ENCODE measurements around the gene RNASET2. TPM values are rescaled to one million over a fixed set of nuclear protein-coding genes. Genes with fewer than 3 reads are reported as not detected.
A peak's percentile ranks its signal among the peaks of the same experiment; 100 is the strongest.
"Not testable (repeated sequence)": the region's sequence is repeated elsewhere in the genome, so short reads cannot be mapped to it uniquely, and the experiment has no call there.

Gene RNASET2
- total RNA-seq, 4 donors from 2014 or later: 121 to 191 (median 176) TPM

DNA sequence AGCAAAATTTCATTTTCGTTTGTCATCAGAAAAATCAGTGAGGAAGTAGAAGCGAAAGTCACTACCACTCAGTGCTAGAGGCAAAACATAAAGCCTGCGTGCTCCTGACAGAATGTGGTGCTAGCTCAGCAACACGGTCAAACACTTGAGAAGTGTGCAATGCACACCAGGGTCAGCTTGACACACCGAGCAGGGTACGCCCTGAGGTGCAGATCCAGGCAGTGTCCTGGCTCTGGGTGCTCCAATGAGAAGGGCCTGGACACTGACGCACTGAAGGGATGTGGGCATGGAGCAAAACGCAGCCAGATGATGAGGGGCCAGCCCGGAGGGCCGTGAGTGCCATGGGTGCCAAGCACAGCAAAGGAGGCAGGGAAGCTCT, 5.9 kb downstream of the RNASET2 start:
- Histone ChIP-seq H3K4me1 (peaks cover 0 to 45% (median 17%) of the 10 kb centered on the region in 4 donors), H3K9me3 (no peaks in the 10 kb centered on the region), H3K27ac (peak overlapping the region; percentile 74 to 81 (median 80)), H3K4me3 (no peak overlapping the region), H3K27me3 (no peaks in the 10 kb centered on the region), H3K36me3 (peaks cover 0 to 20% (median 3%) of the 10 kb centered on the region in 4 donors)
- in situ Hi-C loops (cut with MboI; ENCODE audit: low pct_ligation_motif_present in 1 of 4, low pct_unique_long_range_greater_than_20kb in 1 of 4, low sequenced_read_pairs in 3 of 4) (no loop called here), intact Hi-C loops (cut with DNase I; ENCODE audit: low total_unique reads) (loop anchor here (10.0 kb wide), 1 partner anchor 166 kb away; no protein-coding TSS in a partner anchor)
- DNase-seq: peak; percentile 38
- TF ChIP-seq, protein P1, sequence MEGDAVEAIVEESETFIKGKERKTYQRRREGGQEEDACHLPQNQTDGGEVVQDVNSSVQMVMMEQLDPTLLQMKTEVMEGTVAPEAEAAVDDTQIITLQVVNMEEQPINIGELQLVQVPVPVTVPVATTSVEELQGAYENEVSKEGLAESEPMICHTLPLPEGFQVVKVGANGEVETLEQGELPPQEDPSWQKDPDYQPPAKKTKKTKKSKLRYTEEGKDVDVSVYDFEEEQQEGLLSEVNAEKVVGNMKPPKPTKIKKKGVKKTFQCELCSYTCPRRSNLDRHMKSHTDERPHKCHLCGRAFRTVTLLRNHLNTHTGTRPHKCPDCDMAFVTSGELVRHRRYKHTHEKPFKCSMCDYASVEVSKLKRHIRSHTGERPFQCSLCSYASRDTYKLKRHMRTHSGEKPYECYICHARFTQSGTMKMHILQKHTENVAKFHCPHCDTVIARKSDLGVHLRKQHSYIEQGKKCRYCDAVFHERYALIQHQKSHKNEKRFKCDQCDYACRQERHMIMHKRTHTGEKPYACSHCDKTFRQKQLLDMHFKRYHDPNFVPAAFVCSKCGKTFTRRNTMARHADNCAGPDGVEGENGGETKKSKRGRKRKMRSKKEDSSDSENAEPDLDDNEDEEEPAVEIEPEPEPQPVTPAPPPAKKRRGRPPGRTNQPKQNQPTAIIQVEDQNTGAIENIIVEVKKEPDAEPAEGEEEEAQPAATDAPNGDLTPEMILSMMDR (IDR thresholded peaks at IDR 0.05): no peak
- TF ChIP-seq POLR2AphosphoS5 (IDR thresholded peaks at IDR 0.05) (peak in 2 of 3 donors; percentile 24 to 25), POLR2A (IDR thresholded peaks at IDR 0.05) (peak; percentile 16)
- WGBS, 2 donors (ENCODE audit: low coverage in 1 of 2): 56 to 71% methylated on average over 2 to 10 of the region's 10 CpGs

DNA sequence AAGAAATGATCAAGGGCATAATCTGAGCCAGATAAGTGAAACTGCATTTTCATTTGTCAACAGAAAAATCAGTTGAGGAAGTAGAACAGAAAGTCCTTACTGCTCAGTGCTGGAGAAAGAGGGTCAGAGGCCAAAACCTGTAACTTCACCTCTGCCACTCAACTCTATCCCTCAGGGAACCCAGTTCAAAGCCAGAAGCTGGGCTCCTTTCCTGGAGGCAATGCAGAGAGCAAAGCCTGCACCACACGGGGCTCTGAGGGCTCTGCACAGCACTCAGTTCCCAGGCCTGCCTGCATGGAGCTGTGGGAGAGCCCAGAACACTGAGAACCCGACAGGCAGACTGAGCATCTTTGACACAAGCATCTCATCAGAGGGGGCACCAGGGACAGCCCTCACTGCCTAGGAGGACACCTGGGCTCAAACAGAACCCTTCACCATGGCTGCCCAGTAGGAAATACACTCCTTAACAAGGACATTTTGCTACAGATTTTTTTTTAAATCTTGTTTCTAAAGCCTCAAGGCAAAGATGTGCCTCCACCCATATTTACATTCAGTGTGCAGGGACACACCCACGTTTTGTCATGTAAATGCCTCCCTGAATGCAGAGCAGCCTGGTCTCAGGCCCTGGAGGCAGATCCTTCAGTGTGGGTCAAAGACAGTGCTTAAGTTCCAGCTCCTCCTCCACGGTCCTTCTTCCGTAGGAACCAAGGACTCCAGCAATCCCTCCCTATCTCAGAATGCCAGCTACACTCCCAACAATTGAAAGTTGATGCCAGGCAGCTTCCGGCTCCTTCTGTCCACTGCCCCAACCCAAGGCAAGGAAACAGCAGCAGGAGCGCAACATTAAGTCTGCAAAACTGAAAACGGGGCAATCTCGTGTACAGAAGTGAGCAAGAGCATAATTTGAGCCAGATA, 6.6 kb downstream of the RNASET2 start:
- H3K4me1 ChIP-seq: peaks cover 0 to 44% (median 16%) of the 10 kb centered on the region in 4 donors

DNA sequence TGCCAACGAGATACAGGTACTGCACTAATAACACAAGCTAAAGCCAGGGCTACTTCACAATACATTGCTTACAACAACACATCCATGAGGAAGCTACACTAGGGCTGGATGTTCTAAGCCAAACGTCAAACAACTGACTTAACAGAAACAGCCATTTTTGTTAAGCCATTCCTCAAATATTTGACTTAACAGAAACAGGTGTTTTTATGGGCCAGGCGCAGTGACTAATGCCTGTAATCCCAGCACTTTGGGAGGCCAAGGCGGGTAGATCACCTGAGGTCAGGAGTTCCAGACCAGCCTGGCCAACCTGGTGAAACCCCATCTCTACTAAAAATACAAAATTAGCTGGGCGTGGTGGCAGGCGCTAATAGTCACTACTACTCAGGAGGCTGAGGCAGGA, 7.6 kb downstream of the RNASET2 start:
- peak overlapping the region in 3 of 4 donors; percentile 80 to 81 (median 80) for H3K27ac ChIP-seq
- in situ Hi-C loops (cut with MboI; ENCODE audit: low pct_ligation_motif_present in 1 of 4, low pct_unique_long_range_greater_than_20kb in 1 of 4, low sequenced_read_pairs in 3 of 4): not testable (repeated sequence)

More for the DNA sequence above, 6.6 kb downstream of the RNASET2 start:
- no peaks in the 10 kb centered on the region for H3K27me3 ChIP-seq
- peak; percentile 28 for DNase-seq
- no peak overlapping the region for H3K4me3 ChIP-seq
- in situ Hi-C loops (cut with MboI; ENCODE audit: low pct_ligation_motif_present in 1 of 4, low pct_unique_long_range_greater_than_20kb in 1 of 4, low sequenced_read_pairs in 3 of 4) (no loop called here), intact Hi-C loops (cut with DNase I; ENCODE audit: low total_unique reads) (loop anchor here (10.0 kb wide), 1 partner anchor 165 kb away; no protein-coding TSS in a partner anchor)
- WGBS, 2 donors (ENCODE audit: low coverage in 1 of 2): 51 to 55% methylated on average over 4 to 9 of the region's 9 CpGs
- peaks cover 0 to 20% (median 3%) of the 10 kb centered on the region in 4 donors for H3K36me3 ChIP-seq
- TF ChIP-seq POLR2AphosphoS5 (IDR thresholded peaks at IDR 0.05) (no peak), POLR2A (IDR thresholded peaks at IDR 0.05) (no peak), EP300 (IDR thresholded peaks at IDR 0.05; ENCODE audit: low read depth) (no peak)
- TF ChIP-seq, protein P1 (IDR thresholded peaks at IDR 0.05): no peak
- no peaks in the 10 kb centered on the region for H3K9me3 ChIP-seq
- H3K27ac ChIP-seq: peak overlapping the region; percentile 74 to 81 (median 80)

DNA sequence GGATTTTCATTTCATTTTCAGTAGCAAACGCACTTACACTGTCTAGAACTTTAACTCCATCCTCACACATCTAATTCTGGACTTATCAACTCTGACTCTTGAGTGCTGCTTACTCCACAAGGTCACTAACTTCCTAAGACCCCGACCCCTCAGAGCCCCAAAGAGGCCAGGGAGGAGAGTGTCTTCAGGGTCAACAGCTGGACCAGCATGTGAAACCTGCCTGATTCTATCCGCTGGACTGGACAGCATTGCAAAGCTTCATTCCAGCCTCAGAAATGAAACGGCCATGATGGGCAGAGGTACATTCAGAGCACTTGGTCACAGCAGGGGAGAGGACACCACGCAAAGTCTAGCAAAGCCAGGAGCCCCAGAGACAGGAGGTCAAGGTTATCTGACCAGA, 9.1 kb downstream of the RNASET2 start:
- no peaks in the 10 kb centered on the region for H3K27me3 ChIP-seq
- 83 to 88% methylated on average over 2 to 5 of the region's 5 CpGs for WGBS, 2 donors (ENCODE audit: low coverage in 1 of 2)
- no peak overlapping the region for H3K27ac ChIP-seq
- in situ Hi-C loops (cut with MboI; ENCODE audit: low pct_ligation_motif_present in 1 of 4, low pct_unique_long_range_greater_than_20kb in 1 of 4, low sequenced_read_pairs in 3 of 4) (no loop called here), intact Hi-C loops (cut with DNase I; ENCODE audit: low total_unique reads) (no loop called here)
- peaks cover 0 to 20% (median 3%) of the 10 kb centered on the region in 4 donors for H3K36me3 ChIP-seq
- H3K9me3 ChIP-seq: no peaks in the 10 kb centered on the region
- no peak for DNase-seq
- no peak overlapping the region for H3K4me3 ChIP-seq
- TF ChIP-seq POLR2AphosphoS5 (IDR thresholded peaks at IDR 0.05): no peak
- no peak for TF ChIP-seq POLR2A (IDR thresholded peaks at IDR 0.05)
- TF ChIP-seq EP300 (IDR thresholded peaks at IDR 0.05; ENCODE audit: low read depth): no peak
- TF ChIP-seq, protein P1 (IDR thresholded peaks at IDR 0.05): no peak
- peaks cover 0 to 34% (median 12%) of the 10 kb centered on the region in 4 donors for H3K4me1 ChIP-seq

More for the DNA sequence above, 7.6 kb downstream of the RNASET2 start:
- H3K9me3 ChIP-seq; DNase-seq; intact Hi-C loops (cut with DNase I; ENCODE audit: low total_unique reads); H3K27me3 ChIP-seq; H3K4me3 ChIP-seq: not testable (repeated sequence)
- Histone ChIP-seq H3K4me1 (peaks cover 0 to 34% (median 12%) of the 10 kb centered on the region in 4 donors), H3K36me3 (peaks cover 0 to 20% (median 3%) of the 10 kb centered on the region in 4 donors)
- 69 to 82% methylated on average over 3 to 6 of the region's 6 CpGs for WGBS, 2 donors (ENCODE audit: low coverage in 1 of 2)
